Heart right ventricle (tissue), 16 donors: Measurements from ENCODE around the gene ABLIM1. TPM values are rescaled to one million over a fixed set of nuclear protein-coding genes. Genes with fewer than 3 reads are reported as not detected.

Experiments used
- ATAC-seq, 8 donors: fragments of 200-7000 bp; cut with Tn5 transposase; one replicate each; pipeline ENCODE4 v1.9.1; 2020; ENCODE audit warnings: mild to moderate bottlenecking in 8 of 8, moderate library complexity in 8 of 8, moderate number of reproducible peaks in 1 of 8
- DNase-seq, 2 donors: peaks; one replicate each; pipeline ENCODE4 v3.0.0-alpha.2; 2020
- H3K27ac ChIP-seq, 10 donors: fragments of 200-600 bp; sonication (generic) in 2 of 10; one replicate each; pipeline versions ENCODE4 v1.5.0 to v1.8.0; 2020 to 2022; ENCODE audit warnings: mild to moderate bottlenecking in 3 of 10
- H3K27me3 ChIP-seq, 7 donors: fragments of 200-600 bp; one replicate each; pipeline ENCODE4 v1.8.0; 2021 to 2022; ENCODE audit warnings: mild to moderate bottlenecking in 2 of 7
- H3K36me3 ChIP-seq, 9 donors: fragments of 200-600 bp; sonication (generic) in 1 of 9; one replicate each; pipeline versions ENCODE4 v1.5.0 to v1.8.0; 2020 to 2022; ENCODE audit warnings: mild to moderate bottlenecking in 2 of 9
- H3K4me1 ChIP-seq, 9 donors: fragments of 200-600 bp; sonication (generic) in 1 of 9; one replicate each; pipeline versions ENCODE4 v1.5.0 to v1.8.0; 2020 to 2022; ENCODE audit warnings: mild to moderate bottlenecking in 4 of 9
- H3K4me3 ChIP-seq, 10 donors: fragments of 200-600 bp; sonication (generic) in 2 of 10; one replicate each; pipeline versions ENCODE4 v1.5.0 to v1.8.0; 2020 to 2022; ENCODE audit warnings: mild to moderate bottlenecking in 7 of 10, moderate library complexity in 2 of 10
- H3K9me3 ChIP-seq, 11 donors: fragments of 200-600 bp in 10 of 11; sonication (generic) in 2 of 11; one replicate each; pipeline versions ENCODE4 v1.5.0 to v1.8.0; 2013 to 2022; ENCODE audit warnings: mild to moderate bottlenecking in 2 of 11, control low read depth in 1 of 11, moderate library complexity in 1 of 11
- CTCF ChIP-seq, 9 donors: fragments of 200-600 bp; sonication (generic) in 2 of 9; IDR thresholded peaks; one replicate each; pipeline versions ENCODE4 v1.5.0 to v1.8.0; 2021 to 2022; ENCODE audit warnings: antibody characterized with exemption in 9 of 9, mild to moderate bottlenecking in 5 of 9, moderate library complexity in 1 of 9
- WGBS, 2 donors: extraction: QIAGEN DNeasy Blood & Tissue Kit; methylation state at CpG; one replicate each; pipeline ENCODE4 v1.1.7; 2013; ENCODE audit warnings: inconsistent platforms in 1 of 2; 5-methylcytosine and 5-hydroxymethylcytosine counted together
- intact Hi-C, 10 donors: fragments of 100-400 bp; cut with DNase I; formaldehyde crosslinking; loops; one replicate each; pipeline versions ENCODE4 v1.11.1 to v1.14.2; 2022
- polyA plus RNA-seq, 2 donors: library from polyadenylated mRNA; stranded (reverse); fragments of 200-250 nt; gene quantifications; one replicate each; pipeline ENCODE4 v1.2.3, GENCODE V29; 2013
- total RNA-seq, 10 donors: library from RNA; stranded (reverse); fragmentation: NEBNext Ultra II Directional in 3 of 10; extraction: Animal tissue kit (Norgen Biotek cat#: 25700) in 3 of 10; gene quantifications; one replicate each; pipeline versions ENCODE4 v1.2.1 to v1.2.4, GENCODE V29; 2021 to 2023
- donor health status: Arrhythmogenic right ventricular cardiomyopathy.
- donor health status: ischemic (EF 13 %, LVEDD 7.1; RV severe dilation, severe dysfunction).
- donor health status: healthy with polysubstance abuse.
- donor health status: DM: no; HTN: yes; CAD: no.
- donor health status: DM: no; HTN: no; CAD: no.
- donor health status: ischemic (EF 25% LVEDD 6.9; RV normal size, moderate dysfunction).
- donor health status: ischemic (EF 25% LVEDD 5.7; RV mildly dilated, moderate dysfunction).
- donor health status: healthy.
- donor health status: DM: yes; HTN: yes; CAD: no.
- donor health status: Ischemic cardiomyopathy.
- donor health status: ischemic (EF 35%, LVEDD 5.7; RV mildly dilated, moderate dysfunction).
- donor health status: nonischemic (EF 11% LVEDD 7.7; RV severe dilation, severe dysfunction).
- donor health status: DM: yes; HTN: yes; CAD: no.
- donor health status: PGD.
- donor health status: ischemic (EF 29% LVEDD 5.4; RV normal size, mild dysfunction).
- donor health status: nonischemic (EF 23%, LVEDD 6.1; RV moderate dilation, normal function).

Gene ABLIM1
- total and polyA plus RNA-seq, 12 donors = 119 to 816 (median 600) TPM

GRCh38 chr10:114384181-114384580 lies 273.9 kb downstream of the ABLIM1 start:
- Histone ChIP-seq H3K27ac (no peak overlapping the region), H3K36me3 (no peaks in the 10 kb centered on the region), H3K4me1 (peaks cover 0 to 21% (median 6%) of the 10 kb centered on the region in 9 donors), H3K27me3 (no peaks in the 10 kb centered on the region), H3K4me3 (no peak overlapping the region), H3K9me3 (no peaks in the 10 kb centered on the region)
- TF ChIP-seq CTCF (IDR thresholded peaks at IDR 0.05) = no peak
- DNase-seq (no peak), ATAC-seq (peak in 1 of 8 donors; percentile 23)
- 77 to 86% methylated on average over 9 of the region's 9 CpGs for WGBS, 2 donors
- intact Hi-C loops = no loop called here

Other genes starting within 250 kb of the ABLIM1 start
- 10 to 100 TPM; 19.1 to 36.6 (median 27.7) TPM for gene FHIP2A, start 163.5 kb upstream of the ABLIM1 start, total RNA-seq
- 1 to 10 TPM; 4.8 to 8.7 TPM for gene FHIP2A, start 163.5 kb upstream of the ABLIM1 start, polyA plus RNA-seq